ENCODE results near the gene TBC1D4. TPM values are rescaled to one million over a fixed set of nuclear protein-coding genes. Genes with fewer than 3 reads are reported as not detected.

Gene TBC1D4
- total RNA-seq, 2 donors from 2014 or later, result 14.7 to 23.7 TPM

GRCh38 chr13:75473468-75473867 is 8.5 kb downstream of the TBC1D4 start:
- Mint-ChIP-seq H3K4me3 (no peak overlapping the region), H3K27ac (no peak overlapping the region), H3K36me3 (ENCODE audit: low read depth) (no peaks in the 10 kb centered on the region), H3K27me3 (peaks cover 21% of the 10 kb centered on the region), H3K9me3 (no peaks in the 10 kb centered on the region), H3K4me1 (no peaks in the 10 kb centered on the region)
- no peak for ATAC-seq (replicated peaks)

DNA sequence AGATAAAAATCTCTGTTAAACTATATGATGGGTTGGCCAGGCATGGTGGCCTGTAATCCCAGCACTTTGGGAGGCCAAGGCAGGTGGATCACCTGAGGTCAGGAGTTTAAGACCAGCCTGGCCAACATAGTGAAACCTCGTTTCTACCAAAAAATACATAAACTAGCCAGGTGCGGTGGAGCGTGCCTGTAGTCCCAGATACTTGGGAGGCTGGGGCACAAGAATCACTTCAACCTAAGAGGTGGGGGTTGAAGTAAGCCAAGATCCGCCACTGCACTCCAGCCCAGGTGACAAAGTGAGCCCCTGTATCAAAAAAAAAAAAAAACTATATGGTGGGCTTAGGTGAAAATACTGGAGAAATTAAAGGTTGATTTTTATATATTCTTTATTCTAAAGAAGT is 11.3 kb downstream of the TBC1D4 start:
- H3K36me3 Mint-ChIP-seq (ENCODE audit: low read depth), result no peaks in the 10 kb centered on the region
- no peak for ATAC-seq (replicated peaks)
- H3K4me1 Mint-ChIP-seq, result no peaks in the 10 kb centered on the region
- H3K27me3 Mint-ChIP-seq, result peaks cover 7% of the 10 kb centered on the region
- H3K27ac Mint-ChIP-seq, result no peak overlapping the region
- H3K9me3 Mint-ChIP-seq, result peaks cover 3% of the 10 kb centered on the region
- H3K4me3 Mint-ChIP-seq, result no peak overlapping the region

DNA sequence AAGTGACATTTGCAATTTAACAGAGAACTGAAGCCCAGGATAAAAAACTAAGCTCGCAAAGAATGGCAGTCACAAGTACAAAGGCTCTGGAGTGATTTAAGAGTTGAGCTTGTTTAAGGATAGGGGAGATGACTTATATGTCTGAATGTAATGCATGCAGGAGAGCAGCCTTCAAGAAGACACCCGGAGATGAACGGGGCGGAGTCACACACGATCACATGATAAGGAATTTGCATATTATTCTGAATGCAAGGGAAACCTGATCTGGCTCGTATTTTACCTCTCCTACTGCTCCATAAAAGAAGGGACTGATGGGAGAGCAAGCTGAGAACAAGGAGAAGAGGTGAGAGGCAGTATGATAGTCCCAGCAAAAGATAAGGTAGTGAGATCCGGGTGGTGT is 12.9 kb downstream of the TBC1D4 start:
- H3K36me3 Mint-ChIP-seq (ENCODE audit: low read depth), result no peaks in the 10 kb centered on the region
- H3K27me3 Mint-ChIP-seq, result peaks cover 13% of the 10 kb centered on the region
- no peak for ATAC-seq (replicated peaks)
- peaks cover 4% of the 10 kb centered on the region for H3K9me3 Mint-ChIP-seq
- no peak overlapping the region for H3K4me3 Mint-ChIP-seq
- H3K27ac Mint-ChIP-seq, result no peak overlapping the region
- H3K4me1 Mint-ChIP-seq, result no peaks in the 10 kb centered on the region

GRCh38 chr13:75468602-75469001 is 13.4 kb downstream of the TBC1D4 start:
- no peaks in the 10 kb centered on the region for H3K36me3 Mint-ChIP-seq (ENCODE audit: low read depth)
- no peak overlapping the region for H3K27ac Mint-ChIP-seq
- no peak for ATAC-seq (replicated peaks)
- no peaks in the 10 kb centered on the region for H3K4me1 Mint-ChIP-seq
- H3K27me3 Mint-ChIP-seq, result peaks cover 13% of the 10 kb centered on the region
- peaks cover 4% of the 10 kb centered on the region for H3K9me3 Mint-ChIP-seq
- H3K4me3 Mint-ChIP-seq, result no peak overlapping the region

DNA sequence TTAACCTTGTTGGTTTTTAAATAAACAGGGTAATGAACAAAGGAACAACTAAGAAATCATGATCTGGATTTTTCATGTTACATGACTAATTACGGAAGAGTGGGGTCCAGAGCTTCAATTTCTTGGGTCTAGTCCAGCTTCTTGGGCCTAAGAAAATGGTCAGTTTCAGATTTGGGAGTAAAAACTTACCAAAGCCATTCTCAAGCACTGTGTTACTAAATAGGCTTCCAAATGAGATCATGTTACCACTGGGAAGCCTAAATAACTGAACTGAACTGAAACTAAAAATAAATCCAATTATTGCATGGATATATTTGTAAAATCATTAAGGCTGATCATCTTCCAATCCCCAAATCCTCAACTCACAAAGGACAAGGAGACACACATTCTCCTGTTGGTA is 13.9 kb downstream of the TBC1D4 start:
- no peaks in the 10 kb centered on the region for H3K4me1 Mint-ChIP-seq
- ATAC-seq (replicated peaks), result no peak
- peaks cover 13% of the 10 kb centered on the region for H3K27me3 Mint-ChIP-seq
- no peak overlapping the region for H3K27ac Mint-ChIP-seq
- no peaks in the 10 kb centered on the region for H3K36me3 Mint-ChIP-seq (ENCODE audit: low read depth)
- no peak overlapping the region for H3K4me3 Mint-ChIP-seq
- peaks cover 4% of the 10 kb centered on the region for H3K9me3 Mint-ChIP-seq

DNA sequence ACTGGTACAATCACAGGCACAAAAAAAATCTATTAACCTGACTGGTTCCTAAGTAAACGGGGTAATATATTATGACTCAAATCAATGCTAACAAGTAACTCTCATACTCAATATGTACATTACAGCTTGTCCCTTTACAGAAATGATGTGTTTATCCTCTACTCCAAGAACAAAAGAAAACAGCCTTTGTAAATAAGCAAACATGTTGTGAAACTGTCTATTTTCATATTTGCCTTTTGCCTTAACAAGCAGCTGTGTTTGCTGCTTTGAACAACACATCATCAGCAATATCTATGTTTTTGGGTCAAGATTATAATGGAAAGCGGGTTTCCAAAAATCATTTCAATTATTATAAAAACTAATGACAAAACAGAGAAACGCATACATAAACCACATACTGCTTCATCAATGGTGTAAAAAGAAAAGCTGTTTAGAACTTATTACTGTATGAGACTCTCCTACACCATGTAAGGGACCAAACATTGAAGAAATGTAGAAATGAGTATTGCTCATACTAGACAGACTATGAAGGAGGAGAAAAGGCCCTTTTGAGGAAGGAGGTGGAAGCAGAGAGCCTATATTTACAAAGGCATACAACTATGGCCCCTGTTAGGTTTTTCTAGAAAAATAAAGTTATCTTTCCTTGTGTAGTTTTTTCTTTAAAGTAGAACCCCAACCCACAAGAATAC is 14.8 kb downstream of the TBC1D4 start:
- H3K27me3 Mint-ChIP-seq, result peaks cover 17% of the 10 kb centered on the region
- no peaks in the 10 kb centered on the region for H3K36me3 Mint-ChIP-seq (ENCODE audit: low read depth)
- no peak overlapping the region for H3K27ac Mint-ChIP-seq
- ATAC-seq (replicated peaks), result no peak
- peaks cover 4% of the 10 kb centered on the region for H3K9me3 Mint-ChIP-seq
- no peaks in the 10 kb centered on the region for H3K4me1 Mint-ChIP-seq
- no peak overlapping the region for H3K4me3 Mint-ChIP-seq

- no peaks in the 10 kb centered on the region for H3K4me1 Mint-ChIP-seq
- H3K36me3 Mint-ChIP-seq (ENCODE audit: low read depth), result no peaks in the 10 kb centered on the region
- peaks cover 20% of the 10 kb centered on the region for H3K27me3 Mint-ChIP-seq
- no peak overlapping the region for H3K4me3 Mint-ChIP-seq
- H3K9me3 Mint-ChIP-seq, result peaks cover 6% of the 10 kb centered on the region
- H3K27ac Mint-ChIP-seq, result no peak overlapping the region
- ATAC-seq (replicated peaks), result no peak
Measured at GRCh38 chr13:75465236-75465635, 16.7 kb downstream of the TBC1D4 start.

- Mint-ChIP-seq H3K27ac (no peak overlapping the region), H3K4me3 (no peak overlapping the region), H3K9me3 (peaks cover 8% of the 10 kb centered on the region), H3K27me3 (peaks cover 26% of the 10 kb centered on the region), H3K36me3 (ENCODE audit: low read depth) (no peaks in the 10 kb centered on the region), H3K4me1 (no peaks in the 10 kb centered on the region)
- ATAC-seq (replicated peaks), result no peak
Measured at GRCh38 chr13:75461314-75461713, 20.7 kb downstream of the TBC1D4 start.

DNA sequence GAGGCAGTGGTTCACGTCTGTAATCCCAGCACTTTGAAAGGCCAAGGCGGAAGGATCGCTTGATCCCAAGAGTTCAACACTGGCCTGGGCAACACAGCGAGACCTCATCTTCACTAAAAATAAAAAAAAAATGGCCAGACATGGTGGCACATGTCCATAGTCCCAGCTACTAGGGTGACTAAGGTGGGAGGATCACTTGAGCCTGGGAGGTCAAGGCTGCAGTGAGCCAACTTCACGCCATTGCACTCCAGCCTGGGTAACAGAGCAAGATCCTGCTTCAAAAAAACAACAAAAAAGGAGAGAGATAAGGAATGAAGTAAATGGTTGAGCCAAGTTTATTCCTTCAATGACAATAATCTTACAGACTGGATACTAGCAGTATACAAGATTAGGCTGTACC is 21.3 kb downstream of the TBC1D4 start:
- H3K27ac Mint-ChIP-seq, result no peak overlapping the region
- H3K36me3 Mint-ChIP-seq (ENCODE audit: low read depth), result no peaks in the 10 kb centered on the region
- peaks cover 5% of the 10 kb centered on the region for H3K9me3 Mint-ChIP-seq
- no peak overlapping the region for H3K4me3 Mint-ChIP-seq
- no peak for ATAC-seq (replicated peaks)
- peaks cover 22% of the 10 kb centered on the region for H3K27me3 Mint-ChIP-seq
- H3K4me1 Mint-ChIP-seq, result no peaks in the 10 kb centered on the region

DNA sequence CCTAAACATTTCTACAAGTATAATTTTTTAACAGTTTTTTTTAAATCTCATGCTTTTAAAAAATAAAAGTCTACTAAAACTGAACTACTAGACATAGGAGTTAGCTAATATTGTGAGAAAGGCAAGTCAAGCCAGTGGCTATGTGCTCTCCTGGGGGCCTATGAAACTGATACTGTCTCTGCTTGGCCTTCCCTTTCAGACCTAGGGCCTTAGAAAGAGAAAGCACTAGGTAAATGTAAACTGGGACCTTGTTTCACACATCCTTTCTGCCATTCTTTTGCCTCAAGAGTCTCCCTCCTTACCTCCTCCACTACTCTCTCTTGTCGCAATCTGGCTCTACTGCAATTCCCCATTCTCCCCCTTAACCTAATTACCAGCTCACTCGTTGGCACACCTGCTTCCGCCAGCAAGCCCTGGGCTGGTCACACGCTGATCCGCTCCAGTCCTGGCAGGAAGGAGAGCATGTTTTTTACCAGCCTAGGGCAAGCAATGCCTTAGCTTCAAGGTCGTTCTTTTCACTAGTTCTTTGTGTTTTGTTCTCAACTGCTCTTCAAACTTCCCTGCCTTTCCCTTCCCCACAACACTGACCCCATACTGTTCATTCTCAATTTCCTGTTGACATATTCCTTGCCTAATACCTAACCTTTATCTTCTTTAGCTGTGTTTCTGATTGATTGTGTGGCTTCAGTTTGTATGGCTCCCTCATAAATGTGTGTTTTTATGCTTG is 23.1 kb downstream of the TBC1D4 start:
- no peak for ATAC-seq (replicated peaks)
- H3K9me3 Mint-ChIP-seq, result peaks cover 5% of the 10 kb centered on the region
- no peaks in the 10 kb centered on the region for H3K36me3 Mint-ChIP-seq (ENCODE audit: low read depth)
- no peak overlapping the region for H3K4me3 Mint-ChIP-seq
- no peaks in the 10 kb centered on the region for H3K4me1 Mint-ChIP-seq
- H3K27ac Mint-ChIP-seq, result no peak overlapping the region
- H3K27me3 Mint-ChIP-seq, result peaks cover 21% of the 10 kb centered on the region

DNA sequence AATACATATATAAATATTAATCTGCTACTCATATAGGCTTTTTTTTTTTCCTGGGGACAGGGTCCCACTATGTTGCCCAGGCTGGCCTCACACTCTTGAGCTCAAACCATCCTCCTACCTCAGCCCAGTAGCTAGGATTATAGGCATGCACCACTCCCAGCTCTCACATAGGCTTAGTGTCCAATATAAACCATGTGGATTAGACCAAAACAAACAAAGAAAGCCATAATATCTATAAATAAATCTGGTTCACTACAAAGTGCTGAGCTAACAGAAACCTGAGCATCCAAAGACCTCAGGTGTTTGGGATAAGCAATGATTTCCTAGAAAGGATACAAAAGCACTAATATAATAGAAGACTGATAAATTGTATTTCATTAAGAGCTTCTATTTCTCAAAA is 26.0 kb downstream of the TBC1D4 start:
- no peak overlapping the region for H3K4me3 Mint-ChIP-seq
- H3K9me3 Mint-ChIP-seq, result peaks cover 5% of the 10 kb centered on the region
- peaks cover 16% of the 10 kb centered on the region for H3K27me3 Mint-ChIP-seq
- H3K36me3 Mint-ChIP-seq (ENCODE audit: low read depth), result no peaks in the 10 kb centered on the region
- ATAC-seq (replicated peaks), result no peak
- no peaks in the 10 kb centered on the region for H3K4me1 Mint-ChIP-seq
- H3K27ac Mint-ChIP-seq, result no peak overlapping the region

- no peaks in the 10 kb centered on the region for H3K36me3 Mint-ChIP-seq (ENCODE audit: low read depth)
- no peaks in the 10 kb centered on the region for H3K4me1 Mint-ChIP-seq
- ATAC-seq (replicated peaks), result no peak
- no peaks in the 10 kb centered on the region for H3K9me3 Mint-ChIP-seq
- H3K27ac Mint-ChIP-seq, result no peak overlapping the region
- H3K27me3 Mint-ChIP-seq, result peaks cover 15% of the 10 kb centered on the region
- no peak overlapping the region for H3K4me3 Mint-ChIP-seq
Measured at GRCh38 chr13:75454497-75454896, 27.5 kb downstream of the TBC1D4 start.

- Mint-ChIP-seq H3K36me3 (ENCODE audit: low read depth) (no peaks in the 10 kb centered on the region), H3K9me3 (no peaks in the 10 kb centered on the region), H3K27me3 (peaks cover 15% of the 10 kb centered on the region), H3K4me3 (no peak overlapping the region), H3K4me1 (no peaks in the 10 kb centered on the region), H3K27ac (no peak overlapping the region)
- ATAC-seq (replicated peaks), result no peak
Measured at GRCh38 chr13:75452564-75452963, 29.4 kb downstream of the TBC1D4 start.

DNA sequence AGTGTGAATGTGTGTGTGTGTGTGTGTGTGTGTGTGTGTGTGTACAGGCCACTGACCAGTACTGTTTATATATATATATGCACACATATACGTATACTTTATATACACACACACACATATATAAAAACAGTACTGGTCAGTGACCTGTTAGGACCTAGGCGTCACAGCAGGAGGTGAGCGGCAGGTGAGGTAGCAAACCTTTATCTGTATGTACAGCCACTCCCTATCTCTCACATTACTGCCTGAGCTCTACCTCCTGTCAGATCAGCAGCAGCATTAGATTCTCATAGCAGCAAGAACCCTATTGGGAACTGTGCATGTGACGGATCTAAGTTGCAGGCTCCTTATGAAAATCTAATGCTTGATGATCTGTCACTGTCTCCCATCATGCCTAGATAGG is 34.5 kb downstream of the TBC1D4 start:
- H3K9me3 Mint-ChIP-seq, result no peaks in the 10 kb centered on the region

GRCh38 chr13:75446874-75447273 is 35.1 kb downstream of the TBC1D4 start:
- Mint-ChIP-seq H3K4me3 (no peak overlapping the region), H3K36me3 (ENCODE audit: low read depth) (no peaks in the 10 kb centered on the region)

More for the DNA sequence above, 34.5 kb downstream of the TBC1D4 start:
- no peak overlapping the region for H3K27ac Mint-ChIP-seq
- H3K4me1 Mint-ChIP-seq, result no peaks in the 10 kb centered on the region
- no peaks in the 10 kb centered on the region for H3K36me3 Mint-ChIP-seq (ENCODE audit: low read depth)
- no peak overlapping the region for H3K4me3 Mint-ChIP-seq
- H3K27me3 Mint-ChIP-seq, result peaks cover 7% of the 10 kb centered on the region
- no peak for ATAC-seq (replicated peaks)

More at GRCh38 chr13:75446874-75447273, 35.1 kb downstream of the TBC1D4 start:
- Mint-ChIP-seq H3K27me3 (peaks cover 7% of the 10 kb centered on the region), H3K9me3 (no peaks in the 10 kb centered on the region), H3K4me1 (no peaks in the 10 kb centered on the region), H3K27ac (no peak overlapping the region)
- no peak for ATAC-seq (replicated peaks)

Measured in activated T-helper 17 cell treated with anti-CD3 and anti-CD28 coated beads, Interleukin-2, amount 50 U/mL, for 72 hours (primary cell).